ENCODE data around the gene MCF2L2.

DNA sequence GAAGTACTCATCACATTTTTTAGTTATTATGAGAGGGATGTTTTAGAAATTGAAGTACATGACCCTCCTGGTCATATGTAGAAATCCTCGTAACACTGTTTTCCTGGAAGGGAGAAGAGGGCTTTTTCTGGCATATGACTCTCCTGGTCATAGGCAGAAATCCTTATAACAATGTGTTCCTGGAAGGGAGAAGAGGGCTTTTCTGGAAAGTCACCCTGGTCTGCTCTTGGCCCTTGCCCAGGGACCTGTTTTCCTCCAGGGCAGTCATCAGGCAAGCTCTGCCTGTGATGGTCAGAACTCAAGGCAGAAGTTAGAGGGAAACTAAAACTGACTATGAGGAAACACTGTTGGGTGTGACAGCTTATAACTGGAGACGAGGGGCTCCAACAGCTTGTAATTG, 293.6 kb downstream of the MCF2L2 start:
- TF ChIP-seq, protein P1, sequence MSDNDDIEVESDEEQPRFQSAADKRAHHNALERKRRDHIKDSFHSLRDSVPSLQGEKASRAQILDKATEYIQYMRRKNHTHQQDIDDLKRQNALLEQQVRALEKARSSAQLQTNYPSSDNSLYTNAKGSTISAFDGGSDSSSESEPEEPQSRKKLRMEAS (IDR thresholded peaks at IDR 0.05; ENCODE audit: low read depth, low read length), result no peak
- TF ChIP-seq, protein P2, sequence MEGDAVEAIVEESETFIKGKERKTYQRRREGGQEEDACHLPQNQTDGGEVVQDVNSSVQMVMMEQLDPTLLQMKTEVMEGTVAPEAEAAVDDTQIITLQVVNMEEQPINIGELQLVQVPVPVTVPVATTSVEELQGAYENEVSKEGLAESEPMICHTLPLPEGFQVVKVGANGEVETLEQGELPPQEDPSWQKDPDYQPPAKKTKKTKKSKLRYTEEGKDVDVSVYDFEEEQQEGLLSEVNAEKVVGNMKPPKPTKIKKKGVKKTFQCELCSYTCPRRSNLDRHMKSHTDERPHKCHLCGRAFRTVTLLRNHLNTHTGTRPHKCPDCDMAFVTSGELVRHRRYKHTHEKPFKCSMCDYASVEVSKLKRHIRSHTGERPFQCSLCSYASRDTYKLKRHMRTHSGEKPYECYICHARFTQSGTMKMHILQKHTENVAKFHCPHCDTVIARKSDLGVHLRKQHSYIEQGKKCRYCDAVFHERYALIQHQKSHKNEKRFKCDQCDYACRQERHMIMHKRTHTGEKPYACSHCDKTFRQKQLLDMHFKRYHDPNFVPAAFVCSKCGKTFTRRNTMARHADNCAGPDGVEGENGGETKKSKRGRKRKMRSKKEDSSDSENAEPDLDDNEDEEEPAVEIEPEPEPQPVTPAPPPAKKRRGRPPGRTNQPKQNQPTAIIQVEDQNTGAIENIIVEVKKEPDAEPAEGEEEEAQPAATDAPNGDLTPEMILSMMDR (IDR thresholded peaks at IDR 0.05; ENCODE audit: low read depth, low read length), result no peak
- TF ChIP-seq MYC (IDR thresholded peaks at IDR 0.05; ENCODE audit: low read depth, low read length) (no peak), POLR2A (IDR thresholded peaks at IDR 0.05; ENCODE audit: extremely low read depth, insufficient read length) (no peak)

Measured in NB4 (cell line).